CD4-positive, alpha-beta T cell treated with Interleukin-1 beta for 1 hour (primary cell): ENCODE measurements around the gene OXTR.

Experiments used
- DNase-seq, 2 donors: peaks; one replicate each; pipeline ENCODE4 v3.0.0-alpha.2; 2020 to 2022

OXTR gene

DNA sequence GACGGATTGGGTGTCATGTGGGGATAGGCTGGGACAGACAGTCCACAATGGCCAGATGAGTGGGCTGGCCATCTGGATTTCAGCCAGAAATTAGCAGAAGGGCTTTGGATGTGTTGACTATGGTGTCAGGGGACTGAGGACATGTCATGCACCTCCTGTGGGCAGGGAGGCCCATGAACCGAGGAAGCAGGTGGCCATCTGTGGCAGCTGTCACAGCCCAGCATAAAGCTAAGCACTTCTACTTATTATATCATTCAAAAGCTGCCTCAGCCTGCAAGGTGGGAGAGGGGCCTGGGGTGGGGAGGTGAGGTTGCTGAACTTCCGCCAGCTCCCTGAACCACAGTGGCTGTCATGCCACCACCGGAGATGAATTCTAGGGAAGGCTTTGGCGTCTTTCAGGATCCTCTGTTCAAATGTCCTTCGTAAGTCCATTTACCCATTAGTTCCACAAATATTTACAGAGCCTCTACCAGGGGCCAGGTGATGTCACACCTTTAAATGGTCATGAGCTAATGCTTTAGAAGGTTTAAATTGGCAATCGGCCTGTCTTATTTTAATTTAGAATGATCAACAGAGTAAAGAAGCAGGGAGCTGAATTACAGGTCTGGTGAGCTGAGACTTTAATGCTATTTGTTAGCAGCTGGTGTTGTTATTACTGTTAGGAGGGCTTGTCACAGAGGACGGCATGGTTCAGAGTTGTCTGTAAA lies 59.5 kb downstream of the OXTR start:
- no peak for DNase-seq

DNA sequence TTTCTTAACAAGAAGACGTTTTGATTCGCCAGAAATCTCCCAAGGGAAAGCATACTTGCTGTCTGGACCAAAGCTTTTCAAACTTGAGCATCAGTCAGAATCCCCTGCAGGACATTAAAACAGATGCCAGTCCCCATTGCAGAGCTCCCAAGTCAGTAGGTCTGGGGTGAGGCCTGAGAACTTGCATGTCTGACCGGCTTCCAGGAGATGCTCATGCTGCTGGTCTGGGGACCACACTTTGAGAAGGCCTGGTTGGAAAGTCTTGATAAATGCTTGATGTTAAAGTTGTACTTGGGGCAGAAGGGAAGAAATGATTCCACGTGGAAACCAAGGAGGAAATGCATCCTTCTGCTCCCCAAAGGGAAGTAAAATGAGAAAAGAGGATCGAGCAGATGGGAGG lies 60.1 kb downstream of the OXTR start:
- DNase-seq = no peak

GRCh38 chr3:8705575-8705974 lies 63.8 kb downstream of the OXTR start:
- DNase-seq = no peak

DNA sequence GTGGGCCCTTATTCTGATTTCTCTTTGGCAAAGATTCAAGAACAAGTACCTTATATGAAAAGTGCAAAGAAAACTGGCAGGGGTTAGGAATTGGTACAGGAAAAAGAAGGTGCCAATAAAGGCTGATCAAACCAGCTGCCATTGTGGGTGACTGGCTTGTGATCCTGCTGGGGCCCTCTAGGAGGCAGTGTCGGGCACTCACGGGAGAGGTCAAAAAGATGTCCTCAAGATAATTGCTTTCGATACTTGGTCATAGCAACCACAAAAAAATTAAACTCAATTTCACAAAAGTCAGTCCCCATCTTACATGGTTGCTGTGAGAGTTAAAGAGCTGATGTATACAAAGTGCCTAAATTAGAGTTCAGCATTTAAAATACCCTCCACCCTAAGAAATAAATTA lies 66.9 kb downstream of the OXTR start:
- DNase-seq = no peak
